ENCODE data around the gene ATG4A. TPM values are rescaled to one million over a fixed set of nuclear protein-coding genes. Genes with fewer than 3 reads are reported as not detected.

ATG4A gene
- total RNA-seq, 1 experiment from 2014 or later: 3.5 TPM

DNA sequence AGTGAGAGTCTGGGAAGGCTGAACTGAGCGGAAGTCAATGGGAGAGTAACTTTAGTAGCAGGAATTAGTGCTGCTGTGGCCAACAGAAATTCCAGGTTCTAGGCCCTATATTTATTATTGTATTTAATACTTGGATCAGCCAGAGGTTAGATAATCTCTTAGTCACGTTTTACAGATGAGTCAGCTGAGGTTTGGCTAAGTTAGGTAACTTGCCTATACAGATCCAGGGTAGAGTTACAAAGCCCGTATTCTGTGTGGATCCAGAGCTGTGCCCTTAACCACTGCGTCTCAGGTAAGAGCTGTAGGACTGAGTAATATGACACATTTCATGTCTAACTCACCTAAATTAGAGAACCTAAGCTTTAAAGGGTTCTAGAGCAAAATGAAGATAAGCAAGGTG, 20.7 kb upstream of the ATG4A start:
- no peaks in the 10 kb centered on the region for H3K27me3 Mint-ChIP-seq (ENCODE audit: low read depth)
- no peak overlapping the region for H3K4me3 Mint-ChIP-seq
- TF ChIP-seq ZNF423 (CRISPR knock-in tag; IDR thresholded peaks at IDR 0.05): no peak
- no peaks in the 10 kb centered on the region for H3K36me3 Mint-ChIP-seq
- DNase-seq (ENCODE audit: low spot score): no peak
- H3K4me1 Mint-ChIP-seq: peaks cover 9% of the 10 kb centered on the region
- no peak overlapping the region for H3K27ac Mint-ChIP-seq
- POLR2A ChIA-PET: no interaction called here
- no peak for ATAC-seq
- no peaks in the 10 kb centered on the region for H3K9me3 Mint-ChIP-seq
- CTCF ChIA-PET: interaction anchor here (0.7 kb wide), 1 partner anchor 101 kb away, joined by 4 read pairs; no protein-coding TSS in a partner anchor

DNA sequence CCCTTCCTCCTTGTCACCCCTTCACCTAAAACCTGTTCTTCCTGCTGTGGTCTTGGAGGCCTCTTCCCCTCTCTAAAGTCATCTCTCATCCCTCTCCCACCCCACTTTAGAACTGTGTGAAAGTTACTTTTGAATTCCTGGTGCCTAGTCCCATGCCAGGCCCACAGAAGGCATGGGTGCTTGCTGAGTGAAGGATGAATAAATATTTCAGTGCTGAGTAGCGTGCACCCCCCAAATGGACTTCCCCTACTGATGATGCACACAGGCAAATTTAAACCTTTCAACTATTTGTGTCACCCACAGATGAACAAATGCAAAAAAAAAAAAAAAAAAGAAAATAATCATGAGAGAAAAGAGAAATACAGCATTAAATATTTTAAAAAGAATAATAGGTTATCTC, 20.0 kb upstream of the ATG4A start:
- CTCF ChIA-PET: interaction anchor here (0.7 kb wide), 1 partner anchor 101 kb away, joined by 4 read pairs; no protein-coding TSS in a partner anchor
- Mint-ChIP-seq H3K4me3 (no peak overlapping the region), H3K27me3 (ENCODE audit: low read depth) (no peaks in the 10 kb centered on the region), H3K9me3 (no peaks in the 10 kb centered on the region), H3K27ac (no peak overlapping the region), H3K36me3 (no peaks in the 10 kb centered on the region), H3K4me1 (peaks cover 4% of the 10 kb centered on the region)
- ATAC-seq (no peak), DNase-seq (ENCODE audit: low spot score) (no peak)
- no peak for TF ChIP-seq NR1H2 (CRISPR knock-in tag; IDR thresholded peaks at IDR 0.05)
- TF ChIP-seq, protein P1, sequence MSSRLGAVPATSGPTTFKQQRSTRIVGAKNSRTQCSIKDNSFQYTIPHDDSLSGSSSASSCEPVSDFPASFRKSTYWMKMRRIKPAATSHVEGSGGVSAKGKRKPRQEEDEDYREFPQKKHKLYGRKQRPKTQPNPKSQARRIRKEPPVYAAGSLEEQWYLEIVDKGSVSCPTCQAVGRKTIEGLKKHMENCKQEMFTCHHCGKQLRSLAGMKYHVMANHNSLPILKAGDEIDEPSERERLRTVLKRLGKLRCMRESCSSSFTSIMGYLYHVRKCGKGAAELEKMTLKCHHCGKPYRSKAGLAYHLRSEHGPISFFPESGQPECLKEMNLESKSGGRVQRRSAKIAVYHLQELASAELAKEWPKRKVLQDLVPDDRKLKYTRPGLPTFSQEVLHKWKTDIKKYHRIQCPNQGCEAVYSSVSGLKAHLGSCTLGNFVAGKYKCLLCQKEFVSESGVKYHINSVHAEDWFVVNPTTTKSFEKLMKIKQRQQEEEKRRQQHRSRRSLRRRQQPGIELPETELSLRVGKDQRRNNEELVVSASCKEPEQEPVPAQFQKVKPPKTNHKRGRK (CRISPR knock-in tag; IDR thresholded peaks at IDR 0.05; ENCODE audit: borderline replicate concordance): no peak
- TF ChIP-seq SMAD4 (CRISPR knock-in tag; IDR thresholded peaks at IDR 0.05): no peak
- TF ChIP-seq, protein P2, sequence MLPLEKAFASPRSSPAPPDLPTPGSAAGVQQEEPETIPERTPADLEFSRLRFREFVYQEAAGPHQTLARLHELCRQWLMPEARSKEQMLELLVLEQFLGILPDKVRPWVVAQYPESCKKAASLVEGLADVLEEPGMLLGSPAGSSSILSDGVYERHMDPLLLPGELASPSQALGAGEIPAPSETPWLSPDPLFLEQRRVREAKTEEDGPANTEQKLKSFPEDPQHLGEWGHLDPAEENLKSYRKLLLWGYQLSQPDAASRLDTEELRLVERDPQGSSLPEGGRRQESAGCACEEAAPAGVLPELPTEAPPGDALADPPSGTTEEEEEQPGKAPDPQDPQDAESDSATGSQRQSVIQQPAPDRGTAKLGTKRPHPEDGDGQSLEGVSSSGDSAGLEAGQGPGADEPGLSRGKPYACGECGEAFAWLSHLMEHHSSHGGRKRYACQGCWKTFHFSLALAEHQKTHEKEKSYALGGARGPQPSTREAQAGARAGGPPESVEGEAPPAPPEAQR (CRISPR knock-in tag; IDR thresholded peaks at IDR 0.05): no peak
- TF ChIP-seq, protein P3, sequence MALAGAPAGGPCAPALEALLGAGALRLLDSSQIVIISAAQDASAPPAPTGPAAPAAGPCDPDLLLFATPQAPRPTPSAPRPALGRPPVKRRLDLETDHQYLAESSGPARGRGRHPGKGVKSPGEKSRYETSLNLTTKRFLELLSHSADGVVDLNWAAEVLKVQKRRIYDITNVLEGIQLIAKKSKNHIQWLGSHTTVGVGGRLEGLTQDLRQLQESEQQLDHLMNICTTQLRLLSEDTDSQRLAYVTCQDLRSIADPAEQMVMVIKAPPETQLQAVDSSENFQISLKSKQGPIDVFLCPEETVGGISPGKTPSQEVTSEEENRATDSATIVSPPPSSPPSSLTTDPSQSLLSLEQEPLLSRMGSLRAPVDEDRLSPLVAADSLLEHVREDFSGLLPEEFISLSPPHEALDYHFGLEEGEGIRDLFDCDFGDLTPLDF (CRISPR knock-in tag; IDR thresholded peaks at IDR 0.05): no peak
- TF ChIP-seq SMAD3 (CRISPR knock-in tag; IDR thresholded peaks at IDR 0.05; ENCODE audit: borderline replicate concordance): no peak
- TF ChIP-seq, protein P4, sequence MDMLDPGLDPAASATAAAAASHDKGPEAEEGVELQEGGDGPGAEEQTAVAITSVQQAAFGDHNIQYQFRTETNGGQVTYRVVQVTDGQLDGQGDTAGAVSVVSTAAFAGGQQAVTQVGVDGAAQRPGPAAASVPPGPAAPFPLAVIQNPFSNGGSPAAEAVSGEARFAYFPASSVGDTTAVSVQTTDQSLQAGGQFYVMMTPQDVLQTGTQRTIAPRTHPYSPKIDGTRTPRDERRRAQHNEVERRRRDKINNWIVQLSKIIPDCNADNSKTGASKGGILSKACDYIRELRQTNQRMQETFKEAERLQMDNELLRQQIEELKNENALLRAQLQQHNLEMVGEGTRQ (CRISPR knock-in tag; IDR thresholded peaks at IDR 0.05): no peak
- TF ChIP-seq, protein P5, sequence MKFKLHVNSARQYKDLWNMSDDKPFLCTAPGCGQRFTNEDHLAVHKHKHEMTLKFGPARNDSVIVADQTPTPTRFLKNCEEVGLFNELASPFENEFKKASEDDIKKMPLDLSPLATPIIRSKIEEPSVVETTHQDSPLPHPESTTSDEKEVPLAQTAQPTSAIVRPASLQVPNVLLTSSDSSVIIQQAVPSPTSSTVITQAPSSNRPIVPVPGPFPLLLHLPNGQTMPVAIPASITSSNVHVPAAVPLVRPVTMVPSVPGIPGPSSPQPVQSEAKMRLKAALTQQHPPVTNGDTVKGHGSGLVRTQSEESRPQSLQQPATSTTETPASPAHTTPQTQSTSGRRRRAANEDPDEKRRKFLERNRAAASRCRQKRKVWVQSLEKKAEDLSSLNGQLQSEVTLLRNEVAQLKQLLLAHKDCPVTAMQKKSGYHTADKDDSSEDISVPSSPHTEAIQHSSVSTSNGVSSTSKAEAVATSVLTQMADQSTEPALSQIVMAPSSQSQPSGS (CRISPR knock-in tag; IDR thresholded peaks at IDR 0.05; ENCODE audit: borderline replicate concordance, low read depth): no peak
- TF ChIP-seq FOXJ3 (CRISPR knock-in tag; IDR thresholded peaks at IDR 0.05; ENCODE audit: borderline replicate concordance): no peak
- no peak for TF ChIP-seq FOXK1 (CRISPR knock-in tag; IDR thresholded peaks at IDR 0.05)
- TF ChIP-seq PRRX2 (CRISPR knock-in tag; IDR thresholded peaks at IDR 0.05): no peak
- TF ChIP-seq CBFB (CRISPR knock-in tag; IDR thresholded peaks at IDR 0.05; ENCODE audit: low read depth): no peak
- POLR2A ChIA-PET: no interaction called here

DNA sequence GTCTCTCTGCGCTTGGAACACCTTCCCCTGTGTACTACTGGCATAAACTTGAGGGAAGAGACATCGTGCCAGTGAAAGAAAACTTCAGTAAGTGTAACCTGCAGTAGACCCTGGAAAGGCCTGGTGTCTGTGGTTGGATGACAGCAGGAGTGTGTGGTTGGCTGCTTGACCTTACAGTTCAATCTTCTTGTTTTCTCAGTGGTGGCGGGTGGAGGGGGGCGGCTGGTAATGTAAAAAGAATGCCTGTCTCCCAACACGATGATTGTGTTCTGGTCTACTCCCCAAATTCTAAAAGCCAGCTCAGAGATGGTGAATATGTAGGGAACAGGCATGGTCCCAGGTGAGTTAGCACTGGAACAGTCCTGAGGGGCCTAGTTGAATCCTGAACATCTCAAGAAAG, 18.8 kb upstream of the ATG4A start:
- POLR2A ChIA-PET: no interaction called here
- DNase-seq (ENCODE audit: low spot score): no peak
- Mint-ChIP-seq H3K4me1 (no peaks in the 10 kb centered on the region), H3K4me3 (no peak overlapping the region), H3K9me3 (no peaks in the 10 kb centered on the region), H3K27me3 (ENCODE audit: low read depth) (no peaks in the 10 kb centered on the region), H3K36me3 (no peaks in the 10 kb centered on the region), H3K27ac (no peak overlapping the region)
- CTCF ChIA-PET: no interaction called here
- ATAC-seq: no peak
- TF ChIP-seq ZNF317 (CRISPR knock-in tag; IDR thresholded peaks at IDR 0.05; ENCODE audit: borderline replicate concordance, low read depth) (no peak), NFATC4 (CRISPR knock-in tag; IDR thresholded peaks at IDR 0.05) (no peak), NR1H2 (CRISPR knock-in tag; IDR thresholded peaks at IDR 0.05) (no peak), RELA (CRISPR knock-in tag; IDR thresholded peaks at IDR 0.05; ENCODE audit: borderline replicate concordance) (no peak), ZNF671 (CRISPR knock-in tag; IDR thresholded peaks at IDR 0.05) (no peak), SMAD4 (CRISPR knock-in tag; IDR thresholded peaks at IDR 0.05) (no peak), JAZF1 (CRISPR knock-in tag; IDR thresholded peaks at IDR 0.05) (no peak), NFE2L1 (CRISPR knock-in tag; IDR thresholded peaks at IDR 0.05) (no peak)
- TF ChIP-seq, protein P6, sequence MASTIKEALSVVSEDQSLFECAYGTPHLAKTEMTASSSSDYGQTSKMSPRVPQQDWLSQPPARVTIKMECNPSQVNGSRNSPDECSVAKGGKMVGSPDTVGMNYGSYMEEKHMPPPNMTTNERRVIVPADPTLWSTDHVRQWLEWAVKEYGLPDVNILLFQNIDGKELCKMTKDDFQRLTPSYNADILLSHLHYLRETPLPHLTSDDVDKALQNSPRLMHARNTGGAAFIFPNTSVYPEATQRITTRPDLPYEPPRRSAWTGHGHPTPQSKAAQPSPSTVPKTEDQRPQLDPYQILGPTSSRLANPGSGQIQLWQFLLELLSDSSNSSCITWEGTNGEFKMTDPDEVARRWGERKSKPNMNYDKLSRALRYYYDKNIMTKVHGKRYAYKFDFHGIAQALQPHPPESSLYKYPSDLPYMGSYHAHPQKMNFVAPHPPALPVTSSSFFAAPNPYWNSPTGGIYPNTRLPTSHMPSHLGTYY (CRISPR knock-in tag; IDR thresholded peaks at IDR 0.05): no peak
- TF ChIP-seq, protein P7, sequence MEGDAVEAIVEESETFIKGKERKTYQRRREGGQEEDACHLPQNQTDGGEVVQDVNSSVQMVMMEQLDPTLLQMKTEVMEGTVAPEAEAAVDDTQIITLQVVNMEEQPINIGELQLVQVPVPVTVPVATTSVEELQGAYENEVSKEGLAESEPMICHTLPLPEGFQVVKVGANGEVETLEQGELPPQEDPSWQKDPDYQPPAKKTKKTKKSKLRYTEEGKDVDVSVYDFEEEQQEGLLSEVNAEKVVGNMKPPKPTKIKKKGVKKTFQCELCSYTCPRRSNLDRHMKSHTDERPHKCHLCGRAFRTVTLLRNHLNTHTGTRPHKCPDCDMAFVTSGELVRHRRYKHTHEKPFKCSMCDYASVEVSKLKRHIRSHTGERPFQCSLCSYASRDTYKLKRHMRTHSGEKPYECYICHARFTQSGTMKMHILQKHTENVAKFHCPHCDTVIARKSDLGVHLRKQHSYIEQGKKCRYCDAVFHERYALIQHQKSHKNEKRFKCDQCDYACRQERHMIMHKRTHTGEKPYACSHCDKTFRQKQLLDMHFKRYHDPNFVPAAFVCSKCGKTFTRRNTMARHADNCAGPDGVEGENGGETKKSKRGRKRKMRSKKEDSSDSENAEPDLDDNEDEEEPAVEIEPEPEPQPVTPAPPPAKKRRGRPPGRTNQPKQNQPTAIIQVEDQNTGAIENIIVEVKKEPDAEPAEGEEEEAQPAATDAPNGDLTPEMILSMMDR (IDR thresholded peaks at IDR 0.05): no peak
- TF ChIP-seq, protein P8, sequence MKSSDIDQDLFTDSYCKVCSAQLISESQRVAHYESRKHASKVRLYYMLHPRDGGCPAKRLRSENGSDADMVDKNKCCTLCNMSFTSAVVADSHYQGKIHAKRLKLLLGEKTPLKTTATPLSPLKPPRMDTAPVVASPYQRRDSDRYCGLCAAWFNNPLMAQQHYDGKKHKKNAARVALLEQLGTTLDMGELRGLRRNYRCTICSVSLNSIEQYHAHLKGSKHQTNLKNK (CRISPR knock-in tag; IDR thresholded peaks at IDR 0.05): no peak
- TF ChIP-seq, protein P9, sequence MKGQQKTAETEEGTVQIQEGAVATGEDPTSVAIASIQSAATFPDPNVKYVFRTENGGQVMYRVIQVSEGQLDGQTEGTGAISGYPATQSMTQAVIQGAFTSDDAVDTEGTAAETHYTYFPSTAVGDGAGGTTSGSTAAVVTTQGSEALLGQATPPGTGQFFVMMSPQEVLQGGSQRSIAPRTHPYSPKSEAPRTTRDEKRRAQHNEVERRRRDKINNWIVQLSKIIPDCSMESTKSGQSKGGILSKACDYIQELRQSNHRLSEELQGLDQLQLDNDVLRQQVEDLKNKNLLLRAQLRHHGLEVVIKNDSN (CRISPR knock-in tag; IDR thresholded peaks at IDR 0.05): no peak

Data from WTC11 (cell line).